GM19193 (cell line): ENCODE data around the gene PPP2R3A.

Experiments
- POLR2A ChIP-seq: IDR thresholded peaks from 4 replicates; pipeline ENCODE4 v1.6.1; 2011; ENCODE audit not compliant: insufficient read depth, insufficient read length; ENCODE audit errors: extremely low read depth

The PPP2R3A gene

GRCh38 chr3:136042608-136043221 lies 77.2 kb downstream of the PPP2R3A start:
- TF ChIP-seq POLR2A: no peak

- no peak for TF ChIP-seq POLR2A
Measured at GRCh38 chr3:136044980-136045745, 79.6 kb downstream of the PPP2R3A start.

- TF ChIP-seq POLR2A: no peak
Measured at GRCh38 chr3:136048068-136048467, 82.5 kb downstream of the PPP2R3A start.

- TF ChIP-seq POLR2A: no peak
Measured at GRCh38 chr3:136050250-136050649, 84.7 kb downstream of the PPP2R3A start.

- TF ChIP-seq POLR2A: no peak
Measured at GRCh38 chr3:136055491-136055890, 90.0 kb downstream of the PPP2R3A start.

GRCh38 chr3:136067211-136067610 lies 101.7 kb downstream of the PPP2R3A start:
- TF ChIP-seq POLR2A: no peak

- TF ChIP-seq POLR2A: no peak
Measured at GRCh38 chr3:136068708-136069107, 103.2 kb downstream of the PPP2R3A start.

GRCh38 chr3:136069933-136070332 lies 104.4 kb downstream of the PPP2R3A start:
- TF ChIP-seq POLR2A: no peak

- TF ChIP-seq POLR2A: no peak
Measured at GRCh38 chr3:136070334-136070733, 104.8 kb downstream of the PPP2R3A start.

- no peak for TF ChIP-seq POLR2A
Measured at GRCh38 chr3:136070953-136071949, 105.7 kb downstream of the PPP2R3A start.

- no peak for TF ChIP-seq POLR2A
Measured at GRCh38 chr3:136074546-136075170, 109.1 kb downstream of the PPP2R3A start.

GRCh38 chr3:136075218-136075808 lies 109.8 kb downstream of the PPP2R3A start:
- no peak for TF ChIP-seq POLR2A

GRCh38 chr3:136075811-136076210 lies 110.3 kb downstream of the PPP2R3A start:
- TF ChIP-seq POLR2A: no peak
